Right lung (tissue), 5 donors: ENCODE results near the gene TMA7. TPM values are rescaled to one million over a fixed set of nuclear protein-coding genes. Genes with fewer than 3 reads are reported as not detected.
"Not testable (repeated sequence)": the region's sequence is repeated elsewhere in the genome, so short reads cannot be mapped to it uniquely, and the experiment has no call there.

Experiments
- DNase-seq, 2 donors: peaks; one replicate each; pipeline ENCODE4 v3.0.0-alpha.2; 2013
- polyA plus RNA-seq, 5 donors: library from polyadenylated mRNA; unstranded; fragments of 120-200 nt; gene quantifications; one replicate each; pipeline versions ENCODE4 v1.2.1 to v1.2.3, GENCODE V29; 2013; ENCODE audit warnings: inconsistent platforms in 1 of 5, low replicate concordance in 1 of 5; ENCODE audit not compliant: insufficient read length in 5 of 5, insufficient read depth in 1 of 5

Gene TMA7
- polyA plus RNA-seq, 5 donors, result 254 to 310 (median 266) TPM

GRCh38 chr3:48434591-48435222, 5.3 kb upstream of the TMA7 start:
- no peak for DNase-seq

- DNase-seq, result no peak
Observed at GRCh38 chr3:48435223-48435595, 4.8 kb upstream of the TMA7 start.

GRCh38 chr3:48435774-48436476, 4.1 kb upstream of the TMA7 start:
- peak; percentile 69 to 84 for DNase-seq

- no peak for DNase-seq
Observed at GRCh38 chr3:48436477-48436787, 3.6 kb upstream of the TMA7 start.

GRCh38 chr3:48436855-48437254, 3.2 kb upstream of the TMA7 start:
- no peak for DNase-seq

- no peak for DNase-seq
Observed at GRCh38 chr3:48437812-48438211, 2.2 kb upstream of the TMA7 start.

- no peak for DNase-seq
Observed at GRCh38 chr3:48440590-48440958, 517 bp downstream of the TMA7 start.

- no peak for DNase-seq
Observed at GRCh38 chr3:48441940-48442339, 1.9 kb downstream of the TMA7 start.

GRCh38 chr3:48445277-48445882, 5.3 kb downstream of the TMA7 start:
- DNase-seq, result no peak

- DNase-seq, result no peak
Observed at GRCh38 chr3:48446043-48446424, 6.0 kb downstream of the TMA7 start.

- DNase-seq, result peak; percentile 81 to 84
Observed at GRCh38 chr3:48446425-48447193, 6.6 kb downstream of the TMA7 start, which contains the start of gene ATRIP. TSS of gene ATRIP (plus strand) at chr3:48446737. CDS start at chr3:48446846, 109 bp downstream.

- DNase-seq, result no peak
Observed at GRCh38 chr3:48451270-48451669, 11.2 kb downstream of the TMA7 start.

- no peak for DNase-seq
Observed at GRCh38 chr3:48456456-48456855, 16.4 kb downstream of the TMA7 start.

- DNase-seq, result no peak
Observed at GRCh38 chr3:48459331-48459730, 19.3 kb downstream of the TMA7 start.

GRCh38 chr3:48459773-48460516, 19.9 kb downstream of the TMA7 start:
- DNase-seq, result no peak

GRCh38 chr3:48460517-48460902, 20.5 kb downstream of the TMA7 start:
- no peak for DNase-seq

- not testable (repeated sequence) for DNase-seq
Observed at GRCh38 chr3:48461767-48462166, 21.7 kb downstream of the TMA7 start.

- DNase-seq, result no peak
Observed at GRCh38 chr3:48463703-48464102, 23.6 kb downstream of the TMA7 start.

GRCh38 chr3:48464713-48465221, 24.7 kb downstream of the TMA7 start:
- no peak for DNase-seq

GRCh38 chr3:48465237-48465530, 25.1 kb downstream of the TMA7 start:
- DNase-seq, result no peak

- DNase-seq, result peak; percentile 98 to 99
Observed at GRCh38 chr3:48465531-48466378, 25.7 kb downstream of the TMA7 start.
